Measurements from ENCODE around the gene IL4R.

- TF ChIP-seq CTCF (conservative IDR thresholded peaks at IDR 0.05), result no peak
- TF ChIP-seq ZFX (IDR thresholded peaks at IDR 0.05), result no peak
Observed at GRCh38 chr16:27285676-27286196, 28.0 kb upstream of the IL4R start.

All from C4-2B (cell line).